Endothelial cell of umbilical vein (primary cell): Measurements from ENCODE around the gene PRIM1. TPM values are rescaled to one million over a fixed set of nuclear protein-coding genes. Genes with fewer than 3 reads are reported as not detected.

Experiments used
- BruUV-seq: library from RNA; stranded (reverse); fragments of 400-500 nt; replicated peaks from 2 replicates; lab custom pipeline; 2021; lab: Mats Ljungman, UMichigan
- CTCF ChIA-PET: fragments of 300-600, 350-600 bp; sonication (Branson Sonifier 250); formaldehyde crosslinking; loops from one replicate; lab custom pipeline; 2021; ENCODE audit warnings: antibody characterized with exemption, inconsistent platforms; lab: Charles Lee
- POLR2A ChIA-PET: fragments of 300-600, 350-600 bp; sonication (Branson Sonifier 250); formaldehyde crosslinking; loops from one replicate; lab custom pipeline; 2021; ENCODE audit warnings: antibody characterized with exemption, inconsistent platforms; lab: Charles Lee
- DNase-seq: peaks from one replicate; pipeline ENCODE4 v3.0.0-alpha.2; 2011; ENCODE audit warnings: low read depth, low spot score
- FAIRE-seq: peaks from 2 replicates; lab custom pipeline; 2011; peaks lifted over from hg19 to GRCh38; lab: Jason Lieb, UNC
- H2AFZ ChIP-seq: 2 replicates; pipeline ENCODE4 v1.6.0; 2012; ENCODE audit warnings: low read depth, low read length, control low read depth, inconsistent platforms
- H3K27ac ChIP-seq: 2 replicates; pipeline ENCODE4 v1.5.1; 2011; ENCODE audit warnings: low read depth, mild to moderate bottlenecking, control low read depth, low read length, moderate library complexity; ENCODE audit not compliant: insufficient read depth
- H3K27me3 ChIP-seq, 2 experiments: 2 replicates each; pipeline versions ENCODE4 v1.6.0 to v1.6.1; 2011; ENCODE audit warnings: low read length in 2 of 2, mixed read lengths in 1 of 2; ENCODE audit not compliant: control insufficient read depth in 2 of 2, insufficient read depth in 2 of 2
- H3K36me3 ChIP-seq, 2 experiments: 2 replicates in 1 of 2; 3 replicates in 1 of 2; pipeline ENCODE4 v1.5.1; 2011; ENCODE audit warnings: low read length in 2 of 2, mild to moderate bottlenecking in 1 of 2, moderate library complexity in 1 of 2; ENCODE audit not compliant: control insufficient read depth in 2 of 2, insufficient read depth in 2 of 2; ENCODE audit errors: extremely low read depth in 1 of 2
- H3K4me1 ChIP-seq: 3 replicates; pipeline ENCODE4 v1.5.1; 2011; ENCODE audit warnings: mild to moderate bottlenecking, low read length; ENCODE audit not compliant: control insufficient read depth, insufficient read depth; ENCODE audit errors: extremely low read depth
- H3K4me2 ChIP-seq: 2 replicates; pipeline ENCODE4 v1.6.1; 2011; ENCODE audit warnings: low read length, control low read depth, mixed read lengths; ENCODE audit not compliant: insufficient read depth
- H3K4me3 ChIP-seq, 3 experiments: fragments of 200-600 bp in 1 of 3; sonication (generic), shearing (Covaris generic) in 1 of 3; replicated peaks in 1 of 3; 2 replicates each; pipeline ENCODE4 v1.5.1; 2011 to 2016; ENCODE audit warnings: control low read depth in 3 of 3, low read length in 3 of 3, mild to moderate bottlenecking in 2 of 3, inconsistent platforms in 1 of 3, low read depth in 1 of 3, moderate library complexity in 1 of 3; ENCODE audit not compliant: insufficient read depth in 1 of 3
- H3K79me2 ChIP-seq: 2 replicates; pipeline ENCODE4 v1.6.0; 2012; ENCODE audit warnings: low read length, inconsistent platforms; ENCODE audit not compliant: control insufficient read depth, insufficient read depth
- H3K9ac ChIP-seq: replicated peaks from 2 replicates; pipeline ENCODE3; 2011; ENCODE audit warnings: low read length, control low read depth; ENCODE audit not compliant: insufficient read depth; ENCODE audit errors: extremely low read depth
- H3K9me1 ChIP-seq: replicated peaks from 3 replicates; pipeline ENCODE4 v1.6.0; 2011; ENCODE audit warnings: mild to moderate bottlenecking, low read length; ENCODE audit not compliant: control insufficient read depth, insufficient read depth; ENCODE audit errors: extremely low read depth
- H3K9me3 ChIP-seq: replicated peaks from 2 replicates; pipeline ENCODE4 v1.5.1; 2012; ENCODE audit warnings: low read length, inconsistent platforms; ENCODE audit not compliant: control insufficient read depth, insufficient read depth
- H4K20me1 ChIP-seq: replicated peaks from 2 replicates; pipeline ENCODE3; 2011; ENCODE audit warnings: mild to moderate bottlenecking, low read length; ENCODE audit not compliant: control insufficient read depth, insufficient read depth; ENCODE audit errors: extremely low read depth
- CTCF ChIP-seq, 2 donors: IDR thresholded peaks; 1 replicate in 1 of 2; 2 replicates in 1 of 2; pipeline ENCODE4 v1.5.1; 2011; ENCODE audit warnings: low read length in 2 of 2, mild to moderate bottlenecking in 2 of 2, moderate library complexity in 2 of 2, control low read depth in 1 of 2, inconsistent platforms in 1 of 2, low read depth in 1 of 2; ENCODE audit not compliant: insufficient read depth in 1 of 2; ENCODE audit errors: extremely low read depth in 1 of 2
- EZH2 ChIP-seq: IDR thresholded peaks from 2 replicates; pipeline ENCODE4 v1.6.1; 2012; ENCODE audit warnings: borderline replicate concordance, low read depth, mild to moderate bottlenecking, moderate library complexity, low read length, inconsistent platforms; ENCODE audit not compliant: severe bottlenecking
- FOS ChIP-seq: IDR thresholded peaks from 2 replicates; pipeline ENCODE4 v1.6.1; 2011; ENCODE audit warnings: mild to moderate bottlenecking, low read length, moderate library complexity, borderline replicate concordance; ENCODE audit not compliant: insufficient read depth
- GATA2 ChIP-seq: IDR thresholded peaks from 2 replicates; pipeline ENCODE4 v1.7.0; 2011; ENCODE audit warnings: low read depth, mild to moderate bottlenecking, moderate library complexity, mixed read lengths, low read length; ENCODE audit not compliant: insufficient read length, insufficient read depth
- JUN ChIP-seq: IDR thresholded peaks from 2 replicates; pipeline ENCODE4 v1.6.1; 2011; ENCODE audit warnings: borderline replicate concordance, low read depth; ENCODE audit not compliant: insufficient read length, insufficient read depth
- MAX ChIP-seq: IDR thresholded peaks from 2 replicates; pipeline ENCODE4 v1.6.1; 2011; ENCODE audit not compliant: insufficient read depth, insufficient read length
- MYC ChIP-seq: IDR thresholded peaks from one replicate; pipeline ENCODE4 v1.6.1; 2011; ENCODE audit warnings: mild to moderate bottlenecking, low read depth, low read length
- POLR2A ChIP-seq: IDR thresholded peaks from 2 replicates; pipeline ENCODE4 v1.6.1; 2012; ENCODE audit warnings: low read depth, mild to moderate bottlenecking, control low read depth, low read length
- POLR2AphosphoS5 ChIP-seq: IDR thresholded peaks from 2 replicates; pipeline ENCODE4 v1.6.1; 2012; ENCODE audit warnings: low read depth, mild to moderate bottlenecking, control low read depth, low read length, moderate library complexity; ENCODE audit not compliant: insufficient read depth
- dilution Hi-C: fragments of 300-500 bp; cut with MboI; formaldehyde crosslinking; loops from one replicate; pipeline ENCODE4 v1.15.0; 2019; ENCODE audit warnings: low sequenced_read_pairs; ENCODE audit not compliant: extremely low pct_ligation_motif_present
- intact Hi-C: fragments of 100-400 bp; cut with micrococcal nuclease; formaldehyde crosslinking; loops from one replicate; pipeline ENCODE4 v1.10.0; 2022
- polyA plus RNA-seq, 4 experiments: library from polyadenylated mRNA; depleted of rRNA in 3 of 4; stranded (reverse) in 3 of 4; unstranded in 1 of 4; fragments of >200 nt; gene quantifications; 2 replicates each; pipeline versions ENCODE4 v1.2.1 to v1.2.3, GENCODE V29; 2011 to 2012; ENCODE audit warnings: missing spikeins in 1 of 4
- total RNA-seq: library from RNA; stranded (reverse); gene quantifications from 2 replicates; pipeline ENCODE4 v1.2.3, GENCODE V29; 2021

Gene PRIM1
- total and polyA plus RNA-seq, 2 donors (not counting 3 experiments of a cell fraction or from before 2014, with no cell fraction given) = 10.9 to 12.1 TPM

DNA sequence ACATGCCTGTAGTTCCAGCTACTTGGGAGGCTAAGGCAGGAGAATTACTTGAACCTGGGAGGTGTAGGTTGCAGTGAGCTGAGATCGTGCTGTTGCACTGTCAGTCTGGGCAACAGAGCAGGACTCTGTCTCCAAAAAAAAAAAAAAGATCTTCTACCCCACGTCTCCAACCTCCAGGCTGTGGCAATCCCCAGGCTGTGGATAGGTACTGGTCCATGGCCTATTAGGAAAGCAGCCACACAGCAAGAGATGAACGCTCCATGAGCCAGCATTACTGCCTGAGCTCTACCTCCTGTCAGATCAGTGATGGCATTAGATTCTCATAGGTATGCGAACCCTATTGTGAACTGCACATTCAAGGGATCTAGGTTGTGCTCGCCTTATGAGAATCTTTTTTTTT, 58.0 kb downstream of the PRIM1 start:
- Histone ChIP-seq H2AFZ (no peak overlapping the region), H3K9ac (no peak overlapping the region), H3K4me1 (peaks cover 2% of the 10 kb centered on the region), H3K27ac (no peak overlapping the region), H3K4me2 (no peak overlapping the region), H3K79me2 (no peaks in the 10 kb centered on the region), H3K27me3 (peaks cover 0 to 3% of the 10 kb centered on the region in 2 experiments), H4K20me1 (no peaks in the 10 kb centered on the region), H3K4me3 (no peak overlapping the region), H3K9me3 (no peaks in the 10 kb centered on the region), H3K36me3 (no peaks in the 10 kb centered on the region), H3K9me1 (no peaks in the 10 kb centered on the region)
- ChIA-PET CTCF (no interaction called here), POLR2A (interaction anchor here (0.7 kb wide), 1 partner anchor 14 kb away, joined by 6 read pairs; no protein-coding TSS in a partner anchor)
- dilution Hi-C loops = no loop called here
- FAIRE-seq = no peak
- no peak for TF ChIP-seq POLR2AphosphoS5
- no peak for TF ChIP-seq FOS
- no peak for TF ChIP-seq POLR2A
- TF ChIP-seq EZH2 = no peak
- no peak for TF ChIP-seq JUN
- TF ChIP-seq MYC = no peak
- TF ChIP-seq CTCF (IDR thresholded peaks at IDR 0.05; ENCODE audit: extremely low read depth in 1 of 2, insufficient read depth in 1 of 2, low read depth in 1 of 2, low read length in 2 of 2) = no peak
- no peak for TF ChIP-seq MAX
- TF ChIP-seq GATA2 = no peak
- DNase-seq = no peak
- intact Hi-C loops = no loop called here
- no TSS peak for BruUV-seq
